NCI-H1092 (cell line): Measurements from ENCODE around the gene KDELR1.
A peak's percentile ranks its signal among the peaks of the same experiment; 100 is the strongest.
"Not testable (repeated sequence)": the region's sequence is repeated elsewhere in the genome, so short reads cannot be mapped to it uniquely, and the experiment has no call there.

Source experiments
- DNase-seq: peaks from one replicate; lab custom pipeline; 2025; lab: John Stamatoyannopoulos, UW

KDELR1 gene

DNA sequence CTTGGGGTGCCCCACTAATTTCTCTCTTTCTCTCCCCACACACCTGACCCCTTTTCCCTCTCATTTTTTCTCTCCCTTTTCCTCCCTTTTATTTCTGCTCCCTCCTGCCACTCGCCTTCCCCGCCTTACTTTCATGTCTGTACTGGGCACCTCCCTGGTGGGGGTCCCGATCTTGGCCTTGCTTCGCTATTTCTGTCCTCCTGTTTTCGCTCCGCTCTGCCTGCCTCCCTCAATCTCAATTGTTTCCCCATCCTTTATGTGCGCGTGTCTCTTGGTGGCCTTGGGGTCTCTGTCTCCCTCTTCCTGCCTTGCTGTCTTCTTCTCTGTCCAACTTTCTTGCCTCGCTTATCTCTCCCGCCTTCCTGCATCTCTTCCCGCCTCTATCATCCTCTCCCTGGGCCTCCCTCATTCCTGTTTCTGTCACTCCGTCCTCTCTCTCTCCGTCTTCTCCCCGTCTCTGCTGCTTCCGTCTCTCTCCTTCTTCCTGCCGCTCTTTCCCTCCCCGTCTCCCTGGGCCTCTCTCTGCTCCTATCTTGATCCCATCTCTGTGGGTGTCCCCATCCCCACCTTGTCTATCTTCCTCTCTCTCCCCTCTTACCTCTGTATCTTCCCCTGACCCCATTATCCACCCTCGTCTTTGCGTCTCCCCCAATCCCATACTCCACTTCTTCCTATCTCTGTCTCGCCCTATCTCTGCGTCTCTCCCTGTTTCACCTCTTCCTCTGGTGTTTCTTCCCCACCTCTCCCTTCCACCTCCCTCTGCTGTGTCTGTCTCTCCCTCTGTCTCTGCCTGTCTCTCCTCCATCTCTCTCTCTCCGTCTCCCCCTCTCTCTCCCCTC is 6.1 kb upstream of the KDELR1 start:
- DNase-seq: no peak

DNA sequence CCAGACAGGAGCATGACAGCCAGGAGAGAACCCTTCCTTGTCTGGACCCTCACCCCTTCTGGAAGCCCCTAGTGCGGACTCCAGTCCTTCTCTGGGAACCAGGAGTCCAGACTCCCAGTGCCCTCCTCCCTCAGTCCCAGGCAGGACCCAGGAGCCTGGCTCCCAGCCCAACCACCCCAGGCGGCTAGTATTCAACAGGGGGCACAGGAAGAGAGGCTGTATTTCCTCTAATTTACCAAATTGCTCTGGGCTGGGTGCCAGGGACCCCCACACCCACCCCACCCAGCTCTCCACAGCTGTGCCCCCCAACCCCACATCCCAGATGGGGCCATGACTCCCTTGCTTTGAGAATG is 5.4 kb upstream of the KDELR1 start:
- no peak for DNase-seq

DNA sequence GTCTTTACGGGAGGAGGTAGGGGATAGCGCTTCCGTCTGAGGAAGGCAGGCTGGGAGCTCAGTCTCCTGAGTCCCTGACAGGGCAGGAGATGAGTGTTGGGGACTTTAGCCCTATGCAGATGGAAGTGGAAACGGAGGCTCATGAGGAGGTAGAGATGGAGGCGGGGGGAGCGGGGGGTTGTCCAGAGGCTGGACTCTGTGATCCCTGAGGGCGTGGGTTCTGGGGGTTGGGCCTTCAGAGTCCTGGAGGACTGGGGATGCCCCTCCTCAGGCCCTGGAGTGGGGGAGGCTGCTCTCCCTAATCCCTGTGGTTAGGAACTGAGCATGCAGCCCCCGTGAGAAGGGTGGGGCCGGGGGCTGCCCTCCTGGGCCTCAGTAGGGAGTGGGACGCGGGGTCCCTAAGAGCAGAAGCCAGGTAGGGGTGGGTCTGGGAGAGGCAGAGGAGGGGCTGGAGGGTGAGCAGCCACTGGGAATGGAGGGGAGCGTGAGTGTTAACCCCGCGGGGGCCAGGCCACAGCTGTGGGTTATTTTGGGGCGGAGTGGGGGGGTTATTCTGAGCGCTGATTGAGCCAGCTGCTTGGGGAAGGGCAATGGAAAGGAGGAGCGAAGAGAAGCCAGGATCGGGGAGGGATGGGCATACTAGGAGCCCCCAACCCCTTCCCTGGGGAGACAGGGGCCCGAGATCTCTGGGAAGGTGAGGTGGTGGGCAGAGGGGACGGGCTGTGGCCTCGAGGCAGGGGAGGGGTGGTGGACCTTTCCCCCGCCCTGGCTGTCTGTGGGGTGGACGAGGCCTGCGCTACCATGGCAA is 4.9 kb upstream of the KDELR1 start:
- DNase-seq: no peak

DNA sequence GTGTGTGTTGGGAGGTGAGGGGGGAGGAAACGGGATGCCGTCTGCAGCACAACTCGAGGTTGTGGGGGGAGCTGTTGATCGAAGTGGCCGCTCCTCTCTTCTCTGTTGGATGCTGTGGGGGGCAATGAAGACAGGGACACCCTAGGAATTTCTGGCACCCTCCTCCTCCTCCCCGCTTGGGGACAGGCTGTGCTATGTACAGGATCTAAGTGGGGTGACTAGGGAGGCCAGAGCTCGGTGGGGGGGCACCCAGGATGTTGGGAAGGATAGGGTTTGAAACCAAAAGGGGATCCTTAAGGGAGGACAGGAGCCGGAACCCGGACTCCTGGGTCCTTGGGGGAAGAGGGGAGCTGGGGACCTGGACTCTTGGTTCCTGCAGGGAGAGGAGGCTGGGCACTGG is 4.1 kb upstream of the KDELR1 start:
- DNase-seq: no peak

DNA sequence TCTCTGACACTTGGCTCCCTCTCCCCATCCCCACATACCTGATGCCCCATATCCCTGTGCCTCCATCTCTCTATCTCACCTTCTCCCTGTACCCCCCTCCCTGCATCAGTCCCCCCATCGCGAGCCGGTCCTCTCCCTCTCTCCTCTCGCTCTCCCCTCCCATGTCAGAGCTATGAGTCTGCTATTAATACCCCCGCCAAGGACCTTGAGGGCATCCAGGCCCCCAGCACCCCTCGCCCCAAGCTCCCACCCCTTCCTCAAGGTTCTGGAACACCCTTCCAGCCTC is 3.8 kb upstream of the KDELR1 start:
- no peak for DNase-seq

DNA sequence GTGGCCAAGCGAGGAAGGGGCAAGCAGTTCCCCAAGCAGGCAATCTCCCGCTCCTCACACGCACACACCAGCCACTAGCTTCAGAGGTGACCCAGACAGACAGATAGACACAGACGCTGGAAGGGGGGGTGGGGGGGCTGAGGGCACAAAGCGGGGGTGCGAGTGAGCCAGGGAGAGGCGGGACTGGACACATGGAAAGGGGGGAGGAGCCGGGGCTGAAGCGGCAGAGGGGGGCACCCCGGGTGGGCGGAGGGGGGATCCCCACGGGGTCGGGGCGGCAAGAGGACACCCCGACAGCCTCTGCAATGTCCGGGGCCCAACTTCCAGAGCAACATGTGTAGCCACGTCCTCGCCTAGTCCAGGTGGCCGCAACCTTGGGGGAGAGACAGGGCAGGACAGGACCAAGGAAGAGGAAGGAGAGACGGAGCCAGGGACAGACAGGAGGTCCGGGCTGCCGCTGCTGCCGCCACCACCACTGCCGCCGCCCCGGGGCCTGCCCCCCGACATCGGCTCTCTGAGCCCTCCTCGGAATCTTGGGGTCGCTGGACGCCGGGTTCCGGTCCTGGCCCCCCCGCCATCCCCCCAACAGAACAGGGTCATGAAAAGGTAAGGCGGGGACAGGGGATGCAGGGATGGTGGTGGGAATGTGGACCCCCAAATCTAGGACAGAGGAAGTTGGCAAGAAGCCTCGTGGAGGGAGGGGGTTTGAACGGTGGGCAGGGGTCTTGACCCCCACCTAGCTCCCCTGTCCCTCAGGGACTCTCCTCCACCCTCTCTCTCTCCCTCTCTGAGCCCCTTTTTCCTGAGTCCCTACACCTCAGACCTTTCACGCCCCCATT is 3.2 kb upstream of the KDELR1 start:
- no peak for DNase-seq

DNA sequence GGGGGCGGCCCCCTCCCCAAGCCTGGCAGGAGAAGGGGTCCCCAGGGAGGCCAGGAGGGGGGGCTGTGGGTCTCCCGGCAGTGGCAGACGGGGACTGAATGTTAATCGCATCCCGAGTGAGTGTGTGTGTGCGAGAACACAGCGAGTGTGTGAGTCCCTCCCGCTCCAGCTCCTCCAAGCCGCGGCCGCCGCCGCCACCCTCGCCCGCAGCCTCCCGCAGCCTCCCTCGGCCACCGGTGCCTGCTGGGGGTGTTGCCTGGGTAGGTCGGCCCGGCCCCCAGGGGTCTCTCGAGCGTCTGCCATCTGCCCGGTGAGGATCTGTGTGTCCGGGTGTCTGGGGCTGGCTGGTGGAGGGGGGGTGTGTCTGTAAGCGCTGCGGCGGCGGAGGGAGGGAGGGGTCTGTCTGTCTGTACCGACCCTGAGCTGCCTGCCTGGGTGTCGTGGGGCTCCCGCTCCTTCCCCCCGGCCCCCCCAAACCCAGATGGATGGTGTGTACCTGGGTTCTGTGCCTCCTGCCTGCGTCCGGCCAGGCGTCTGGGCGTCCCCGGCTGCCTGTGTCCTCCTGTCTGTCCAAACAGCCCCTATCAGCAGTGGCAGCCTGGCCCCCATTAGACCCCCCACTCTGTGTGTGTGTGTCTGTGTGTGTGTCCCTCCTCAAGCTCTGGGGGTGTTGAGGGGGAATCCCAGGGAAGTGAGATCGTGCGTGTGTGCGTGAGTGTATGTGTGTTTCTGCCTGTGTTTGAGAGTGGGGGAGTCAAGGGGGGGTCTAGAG is 2.4 kb upstream of the KDELR1 start, which contains the start of gene GRIN2D:
Gene GRIN2D (plus strand): TSS at position 110 of the 772 bp plus-strand sequence. CDS start 4,725 bp downstream, outside the sequence.
- DNase-seq: no peak

DNA sequence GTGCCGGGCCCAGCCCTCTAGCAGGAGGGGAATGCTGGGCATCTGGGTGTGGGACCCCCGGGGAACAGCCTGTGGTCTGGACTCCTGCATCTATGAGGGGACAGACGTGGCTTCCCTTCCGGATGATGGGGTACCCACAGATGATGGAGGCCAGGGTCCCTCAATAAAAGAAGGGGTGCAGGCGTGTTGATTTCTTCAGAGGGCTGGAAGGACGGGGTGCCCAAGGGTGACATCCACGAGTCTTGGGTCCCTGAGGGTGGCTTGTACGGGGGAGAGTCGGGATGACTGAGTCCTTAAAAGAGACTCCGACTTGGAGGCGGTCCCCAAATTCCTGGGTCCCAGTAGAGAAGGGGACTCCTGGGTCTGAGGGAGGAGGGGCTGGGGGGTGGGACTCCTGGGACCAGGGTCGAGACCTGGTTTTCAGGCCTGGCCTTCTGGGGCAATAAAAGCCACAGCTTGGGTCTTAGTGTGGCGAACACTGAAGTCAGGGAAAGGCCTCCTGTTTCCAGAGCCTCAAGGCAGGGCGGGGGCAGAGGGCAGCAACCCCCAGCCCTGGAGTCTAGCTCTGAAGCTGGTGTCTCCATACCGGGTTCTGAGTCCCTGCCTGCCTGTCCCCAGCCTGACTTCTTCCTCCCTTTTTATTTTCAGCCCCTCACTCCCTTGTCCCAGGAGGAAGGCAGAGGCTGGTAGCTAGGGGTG is 1.7 kb upstream of the KDELR1 start:
- no peak for DNase-seq

DNA sequence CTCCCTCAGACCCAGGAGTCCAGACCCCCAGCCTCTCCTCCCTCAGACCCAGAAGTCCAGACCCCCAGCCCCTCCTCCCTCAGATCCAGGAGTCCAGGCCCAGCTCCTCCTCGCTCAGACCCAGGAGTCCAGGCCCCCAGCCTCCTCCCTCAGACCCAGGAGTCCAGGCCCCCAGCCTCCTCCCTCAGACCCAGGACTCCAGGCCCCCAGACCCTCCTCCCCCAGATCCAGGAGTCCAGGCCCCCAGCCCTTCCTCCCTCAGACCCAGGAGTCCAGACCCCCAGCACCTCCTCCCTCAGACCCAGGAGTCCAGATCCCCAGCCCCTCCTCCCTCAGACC is 624 bp upstream of the KDELR1 start:
- DNase-seq: not testable (repeated sequence)

DNA sequence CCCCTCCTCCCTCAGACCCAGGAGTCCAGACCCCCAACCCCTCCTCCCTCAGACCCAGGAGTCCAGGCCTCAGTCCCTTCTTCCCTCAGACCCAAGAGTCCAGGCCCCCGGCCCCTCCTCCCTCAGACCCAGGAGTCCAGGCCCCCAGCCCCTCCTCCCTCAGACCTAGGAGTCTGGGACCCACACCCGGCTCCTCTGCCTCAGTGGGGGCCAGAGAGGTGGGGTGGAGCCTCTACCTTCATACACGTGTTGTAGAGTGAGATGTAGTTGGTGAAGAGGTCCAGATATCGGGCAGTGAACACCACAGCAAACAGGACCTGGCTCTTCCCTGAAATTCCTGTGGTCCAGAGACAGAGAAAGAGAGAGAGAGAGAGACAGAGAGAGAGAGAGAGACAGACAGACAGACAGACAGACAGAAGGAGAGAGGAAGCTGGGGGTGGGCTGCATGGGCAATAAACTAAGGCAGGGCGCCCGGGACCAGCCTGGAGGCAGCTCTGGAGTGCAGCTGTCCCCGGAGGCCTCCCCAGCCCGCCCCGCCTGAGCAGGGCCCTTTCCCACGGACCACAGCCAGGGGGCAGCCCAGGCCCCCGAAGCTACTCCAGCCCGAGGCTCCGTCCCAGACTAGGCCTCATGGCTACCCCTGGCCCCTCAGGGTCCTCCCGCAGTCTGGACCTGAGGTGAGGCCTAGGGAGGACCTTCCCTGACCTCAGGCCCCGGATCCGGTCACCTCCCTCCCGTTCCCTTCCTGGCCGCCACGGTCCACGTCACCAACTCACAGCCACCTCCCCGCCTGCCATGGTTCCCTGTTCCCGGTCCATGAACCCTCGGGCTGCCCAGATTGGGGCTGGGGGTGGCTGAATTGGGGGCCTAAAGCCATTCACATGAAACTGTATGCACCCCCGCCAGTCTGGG is 907 bp downstream of the KDELR1 start:
- DNase-seq: no peak

DNA sequence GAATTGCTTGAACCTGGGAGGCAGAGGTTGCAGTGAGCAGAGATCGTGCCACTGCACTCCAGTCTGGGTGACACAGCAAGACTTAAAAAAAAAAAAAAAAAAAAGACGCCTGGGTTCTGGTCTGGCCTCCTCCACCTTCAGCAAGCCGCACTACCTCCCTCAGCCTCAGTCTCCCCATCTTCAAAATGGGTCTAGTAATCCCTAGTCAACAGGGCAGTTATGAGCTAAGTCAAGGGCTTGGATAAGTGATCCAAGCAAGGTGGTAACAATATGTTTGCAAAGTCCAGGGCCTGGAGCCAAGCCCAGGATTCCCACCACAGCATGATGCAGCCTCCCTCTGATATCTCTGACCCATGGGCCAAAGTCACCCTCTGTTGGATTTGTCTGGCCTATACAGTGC is 4.4 kb downstream of the KDELR1 start:
- no peak for DNase-seq

DNA sequence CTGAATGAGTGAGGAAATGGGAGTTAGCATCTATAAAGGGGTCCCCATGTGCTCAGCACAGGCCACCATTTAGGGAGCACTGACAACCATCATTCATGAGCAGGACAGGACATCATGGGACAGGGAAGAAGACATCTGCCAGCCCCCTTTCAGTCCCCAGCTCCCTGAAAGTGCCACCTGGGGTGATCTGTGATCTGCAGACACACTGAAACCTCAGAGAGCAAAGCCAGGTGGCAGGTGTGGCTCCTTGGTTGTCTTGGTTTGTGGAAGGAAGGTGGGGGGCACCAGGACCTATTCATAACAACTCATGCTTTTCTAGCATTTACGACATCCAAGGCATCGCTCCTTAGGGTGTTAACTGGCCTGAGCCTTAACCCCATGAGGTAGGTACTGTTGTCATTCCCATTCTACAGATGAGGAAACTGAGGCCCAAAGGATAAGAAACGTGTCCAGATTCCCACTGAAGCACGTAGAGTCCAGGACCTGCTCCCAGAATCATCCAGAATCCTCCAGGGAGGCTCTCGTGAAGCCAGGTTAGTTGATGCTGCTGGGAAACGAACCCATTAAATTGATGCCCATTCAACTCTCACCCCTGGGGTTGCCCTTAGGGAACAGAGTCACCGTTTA is 5.8 kb downstream of the KDELR1 start:
- DNase-seq: no peak

DNA sequence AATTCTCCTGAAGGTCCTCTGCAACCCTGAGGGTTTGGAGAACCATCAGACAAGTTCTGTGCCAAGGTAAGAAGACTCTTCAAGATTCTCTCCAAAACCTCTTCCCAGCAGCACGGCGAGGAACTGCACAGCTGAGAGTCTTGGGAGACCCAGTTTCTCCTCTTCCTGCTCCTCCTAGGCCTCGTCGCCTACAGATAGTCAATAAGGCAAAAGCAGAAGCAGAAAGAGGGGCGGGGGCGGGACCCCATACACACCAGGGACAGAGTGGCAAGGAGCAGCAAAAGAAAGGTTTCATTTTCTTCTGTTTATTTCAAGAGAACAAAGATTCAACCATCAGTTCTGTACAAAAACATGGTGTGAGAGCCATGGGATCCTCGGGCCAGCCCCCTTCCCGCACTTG is 9.1 kb downstream of the KDELR1 start:
- DNase-seq: no peak

DNA sequence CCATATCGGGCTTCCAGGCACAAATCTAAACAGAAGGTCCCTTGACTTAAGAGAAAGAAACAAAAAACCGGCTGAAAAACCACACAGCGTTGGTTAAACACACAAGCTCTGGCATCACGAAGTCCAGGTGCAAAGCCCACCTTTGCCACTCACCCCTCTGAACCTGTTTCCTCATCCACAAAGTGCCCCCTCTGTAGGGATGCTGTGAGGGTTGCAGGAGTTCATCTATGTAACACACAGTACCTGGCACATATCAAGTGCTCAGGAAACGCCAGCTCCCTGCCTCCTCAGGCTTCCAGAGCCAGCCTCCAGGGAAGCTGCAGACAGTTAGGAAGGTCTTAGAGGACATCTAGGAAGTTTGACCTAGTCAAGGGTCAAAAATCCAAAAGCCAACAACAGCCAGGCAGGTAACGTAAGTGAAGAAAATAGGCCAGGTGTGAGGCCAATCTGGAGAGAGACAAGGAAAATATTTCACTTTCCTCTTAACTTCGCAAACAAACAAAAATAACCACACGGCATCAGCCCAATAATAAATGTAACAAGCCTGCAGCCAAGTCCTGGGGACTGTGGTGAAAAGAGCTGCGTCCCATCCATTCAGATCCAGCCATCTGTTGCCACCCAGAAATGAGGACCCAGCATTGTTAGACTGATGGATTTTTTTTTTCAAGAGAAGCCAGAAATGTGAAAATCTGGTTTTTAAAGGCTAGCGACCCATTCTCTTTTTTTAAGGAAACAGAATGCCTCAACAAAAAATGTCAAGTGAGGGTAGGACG is 10.0 kb downstream of the KDELR1 start:
- DNase-seq: no peak

DNA sequence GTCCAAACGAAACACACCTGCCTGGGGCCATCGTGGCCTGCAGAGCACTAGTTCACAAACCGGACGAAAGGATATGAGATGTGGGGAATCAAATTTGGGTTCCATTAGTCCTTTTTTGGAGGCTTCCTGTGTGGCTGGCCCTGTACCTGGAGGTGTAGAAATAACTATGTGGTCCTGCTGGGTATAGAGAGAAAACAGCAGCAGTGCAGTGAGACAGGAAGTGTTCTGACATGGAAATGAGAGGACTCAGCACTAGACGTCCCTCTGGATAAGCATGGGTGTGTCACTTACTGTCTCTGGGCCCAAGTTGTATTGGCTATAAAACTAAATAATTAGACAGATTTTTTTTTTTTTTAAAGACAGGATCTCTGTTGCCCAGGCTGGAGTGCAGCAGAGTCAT is 12.3 kb downstream of the KDELR1 start:
- DNase-seq: no peak

DNA sequence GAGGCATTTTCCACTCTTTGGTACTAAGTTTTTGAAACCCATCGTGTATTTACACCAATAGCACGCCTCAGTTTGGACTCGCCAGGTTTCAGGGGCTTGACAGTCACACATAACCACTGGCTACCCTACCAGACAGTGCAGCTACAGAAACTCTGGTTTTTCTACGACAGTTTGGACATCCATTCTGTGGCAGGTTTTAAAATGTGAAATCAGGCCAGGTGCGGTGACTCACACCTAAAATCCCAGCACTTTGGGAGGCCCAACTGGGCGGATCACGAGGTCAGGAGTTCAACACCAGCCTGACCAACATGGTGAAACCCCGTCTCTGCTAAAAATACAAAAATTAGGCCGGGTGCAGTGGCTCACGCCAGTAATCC is 13.2 kb downstream of the KDELR1 start:
- no peak for DNase-seq

DNA sequence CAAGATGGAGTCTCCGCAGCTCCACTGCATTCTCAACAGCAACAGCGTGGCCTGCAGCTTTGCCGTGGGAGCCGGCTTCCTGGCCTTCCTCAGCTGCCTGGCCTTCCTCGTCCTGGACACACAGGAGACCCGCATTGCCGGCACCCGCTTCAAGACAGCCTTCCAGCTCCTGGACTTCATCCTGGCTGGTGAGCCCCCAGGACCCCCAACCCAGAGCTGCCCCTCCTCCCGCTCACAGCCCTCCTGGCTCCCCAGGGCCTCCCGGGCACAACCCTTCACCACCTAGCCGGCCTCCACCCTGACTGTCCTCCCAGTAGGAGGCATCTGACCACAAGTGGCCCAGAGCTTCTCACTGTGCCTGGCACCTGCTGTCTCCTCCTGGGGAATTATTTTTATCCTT is 17.8 kb downstream of the KDELR1 start:
- DNase-seq: no peak

DNA sequence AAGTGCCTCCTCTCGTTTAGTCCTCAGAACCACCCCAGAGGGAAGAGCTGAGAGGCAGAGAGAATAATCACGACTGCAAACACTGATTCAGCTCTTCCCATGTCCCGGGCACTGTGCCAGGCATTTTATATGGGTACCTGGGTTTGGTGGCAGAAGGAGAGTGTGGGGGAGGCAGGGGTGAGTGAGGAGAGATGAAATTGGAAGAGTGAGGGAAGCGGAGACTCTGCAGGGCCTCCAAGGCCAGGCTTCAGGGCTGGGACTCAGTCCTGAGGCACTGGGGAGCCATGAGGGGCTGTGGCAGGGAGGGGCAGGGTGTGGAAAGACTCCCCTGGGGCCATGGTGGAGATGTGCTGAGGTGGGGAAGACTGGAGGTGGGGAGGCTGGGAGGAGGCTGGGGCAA is 18.4 kb downstream of the KDELR1 start:
- DNase-seq: peak; percentile 86

DNA sequence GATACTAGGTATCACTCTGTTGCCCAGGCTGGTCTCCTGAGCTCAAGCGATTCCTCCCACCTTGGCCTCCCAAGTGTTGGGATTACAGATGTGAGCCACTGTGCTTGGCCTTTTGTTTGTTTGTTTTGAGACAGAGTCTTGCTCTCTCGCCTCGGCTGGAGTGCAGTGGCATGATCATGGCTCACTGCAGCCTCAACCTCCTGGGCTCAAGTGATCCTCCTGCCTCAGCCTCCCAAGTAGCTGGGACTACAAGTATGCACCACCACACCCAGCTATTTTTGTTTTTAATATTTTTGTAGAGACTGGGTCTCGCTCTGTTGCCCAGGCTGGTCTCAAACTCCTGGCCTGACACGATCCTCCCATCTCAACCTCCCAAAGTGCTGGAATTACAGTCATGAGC is 19.6 kb downstream of the KDELR1 start:
- not testable (repeated sequence) for DNase-seq
